PFSK-1 (cell line): ENCODE results near the gene MTO1.

Experiments
- FOXP2 ChIP-seq: optimal IDR thresholded peaks from 2 replicates; pipeline ENCODE3; 2011; ENCODE audit warnings: borderline replicate concordance, control low read depth, inconsistent platforms; ENCODE audit not compliant: insufficient read depth; ENCODE audit errors: extremely low read length, extremely low read depth
- POLR2AphosphoS5 ChIP-seq: IDR thresholded peaks from 2 replicates; pipeline ENCODE4 v1.6.1; 2012; ENCODE audit warnings: low read depth, mild to moderate bottlenecking, control low read depth, low read length, moderate library complexity
- REST ChIP-seq, 2 experiments: IDR thresholded peaks; 2 replicates each; pipeline versions ENCODE4 v1.6.1 to v1.8.0; 2011 to 2012; ENCODE audit warnings: low read depth in 2 of 2, low read length in 2 of 2, control low read depth in 1 of 2, inconsistent platforms in 1 of 2, mild to moderate bottlenecking in 1 of 2, moderate library complexity in 1 of 2; ENCODE audit not compliant: insufficient read depth in 1 of 2
- SIN3A ChIP-seq: IDR thresholded peaks from 2 replicates; pipeline ENCODE4 v1.6.1; 2012; ENCODE audit warnings: mild to moderate bottlenecking, low read length, moderate library complexity, borderline replicate concordance; ENCODE audit not compliant: insufficient read depth
- TAF1 ChIP-seq: IDR thresholded peaks from 2 replicates; pipeline ENCODE4 v1.6.1; 2012; ENCODE audit warnings: low read length, control low read depth, borderline replicate concordance; ENCODE audit not compliant: insufficient read depth

MTO1 gene

DNA sequence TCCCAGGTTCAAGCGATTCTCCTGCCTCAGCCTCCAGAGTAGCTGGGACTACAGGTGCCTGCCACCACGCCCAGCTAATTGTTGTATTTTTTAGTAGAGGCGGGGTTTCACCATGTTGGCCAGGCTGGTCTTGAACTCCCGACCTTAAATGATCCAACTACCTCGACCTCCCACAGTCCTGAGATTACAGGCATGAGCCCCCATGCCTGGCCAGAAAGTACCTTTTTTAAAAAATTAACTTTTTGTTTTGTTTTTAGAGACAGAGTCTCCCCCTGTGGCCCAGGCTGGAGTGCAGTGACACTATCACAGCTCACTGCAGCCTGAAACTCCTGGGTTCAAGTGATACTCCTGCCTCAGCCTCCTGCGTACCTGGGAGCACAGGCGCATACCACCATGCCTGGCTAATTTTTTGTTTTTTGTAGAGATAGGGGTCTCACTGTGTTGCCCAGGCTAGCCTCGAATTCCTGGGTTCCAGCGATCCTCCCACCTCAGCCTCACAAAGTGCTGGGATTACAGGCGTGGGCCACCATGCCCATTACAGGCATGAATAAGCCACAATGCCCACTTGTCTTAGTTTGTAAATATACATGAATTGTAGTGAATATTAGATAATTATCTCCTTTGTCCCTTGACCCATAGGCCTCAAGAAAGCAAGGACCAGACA, 76.7 kb downstream of the MTO1 start:
- TF ChIP-seq TAF1 (no peak), POLR2AphosphoS5 (no peak), FOXP2 (no peak), SIN3A (no peak), REST (IDR thresholded peaks at IDR 0.05; ENCODE audit: insufficient read depth in 1 of 2, low read depth in 2 of 2, low read length in 2 of 2) (no peak)

- TF ChIP-seq TAF1 (no peak), POLR2AphosphoS5 (no peak), FOXP2 (no peak), REST (IDR thresholded peaks at IDR 0.05; ENCODE audit: insufficient read depth in 1 of 2, low read depth in 2 of 2, low read length in 2 of 2) (no peak), SIN3A (no peak)
These were observed 81.4 kb downstream of the MTO1 start for GRCh38 chr6:73542891-73543290.

DNA sequence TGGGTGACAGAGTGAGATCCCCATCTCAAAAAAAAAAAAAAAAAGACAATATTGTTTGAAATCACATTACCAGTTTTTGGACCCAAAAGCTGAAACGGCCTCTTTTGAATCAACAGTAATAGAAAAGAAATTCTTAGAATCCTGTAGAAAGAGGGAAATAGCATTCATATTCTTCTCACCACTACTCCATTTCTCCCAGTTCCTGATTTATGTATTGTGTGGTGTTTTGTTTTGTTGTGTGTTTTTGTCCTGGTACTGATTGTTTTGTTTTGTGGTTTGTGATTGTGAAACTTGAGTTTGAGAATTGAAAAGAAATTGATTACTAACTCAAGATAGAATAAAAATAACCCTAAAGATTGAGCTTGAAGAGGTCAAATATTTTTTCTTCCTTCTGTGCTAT, 85.5 kb downstream of the MTO1 start:
- no peak for TF ChIP-seq POLR2AphosphoS5
- no peak for TF ChIP-seq FOXP2
- no peak for TF ChIP-seq TAF1
- no peak for TF ChIP-seq REST (IDR thresholded peaks at IDR 0.05; ENCODE audit: insufficient read depth in 1 of 2, low read depth in 2 of 2, low read length in 2 of 2)
- TF ChIP-seq SIN3A = no peak

GRCh38 chr6:73548458-73549446, 87.2 kb downstream of the MTO1 start:
- TF ChIP-seq TAF1 (no peak), POLR2AphosphoS5 (no peak), REST (IDR thresholded peaks at IDR 0.05; ENCODE audit: insufficient read depth in 1 of 2, low read depth in 2 of 2, low read length in 2 of 2) (no peak), FOXP2 (no peak), SIN3A (no peak)
